GM19452 (cell line): Measurements from ENCODE around the gene SLC25A30.
A peak's percentile ranks its signal among the peaks of the same experiment; 100 is the strongest.

Experiments
- ATAC-seq: cut with Tn5 transposase; IDR thresholded peaks from one replicate; pipeline ENCODE4 v1.9.1; 2021; ENCODE audit not compliant: unreplicated experiment

SLC25A30 gene

DNA sequence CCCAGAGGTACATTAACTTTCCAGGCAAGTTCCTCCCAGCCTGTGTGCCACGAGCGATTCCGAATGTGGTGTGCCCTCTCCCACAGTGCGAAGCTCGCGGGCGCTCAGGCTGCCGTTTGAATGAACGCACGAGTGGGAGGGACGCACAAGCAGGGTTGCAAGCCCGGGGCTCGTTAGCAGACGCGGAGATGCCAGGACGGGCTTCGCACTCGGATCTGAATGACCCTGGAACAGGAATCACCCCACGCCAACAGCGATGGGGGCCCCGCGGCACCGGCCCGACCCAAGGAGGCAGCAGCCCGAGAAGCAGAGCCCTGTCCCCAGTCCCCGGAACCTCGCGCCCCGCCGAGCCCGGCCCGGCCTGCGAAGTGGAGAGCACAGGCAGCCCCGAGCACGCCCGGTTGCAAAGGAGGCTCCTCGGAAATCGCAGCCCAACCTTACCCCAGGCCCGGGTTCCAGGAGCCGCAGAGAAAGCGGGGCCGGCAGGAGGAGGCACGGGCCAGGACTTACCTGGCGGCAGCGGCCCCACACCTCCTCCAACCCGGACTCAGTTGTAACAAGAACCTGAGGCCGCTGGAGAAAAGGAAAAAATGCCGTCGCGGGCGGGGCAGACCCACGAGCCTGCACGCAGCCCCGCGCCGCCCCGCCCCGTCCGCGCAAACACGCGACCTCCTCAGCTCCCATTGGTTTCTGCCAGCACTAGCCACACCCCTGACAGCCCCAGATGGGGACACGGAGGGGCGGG lies at the start of gene SLC25A30:
TSS of gene SLC25A30 (minus strand) at position 584 of the 745 bp plus-strand sequence. CDS start 6,948 bp downstream, outside the sequence.
- ATAC-seq: peak; percentile 86

GRCh38 chr13:45466359-45466758 lies 48.2 kb upstream of the SLC25A30 start:
- ATAC-seq: no peak

GRCh38 chr13:45464687-45465453 lies 46.7 kb upstream of the SLC25A30 start, which contains the start of gene COG3:
Gene COG3, plus strand, starts transcription at chr13:45464939. Its CDS starts 98 bp downstream, at chr13:45465037.
- ATAC-seq: peak; percentile 93

GRCh38 chr13:45464141-45464686 lies 46.0 kb upstream of the SLC25A30 start:
- ATAC-seq: no peak

DNA sequence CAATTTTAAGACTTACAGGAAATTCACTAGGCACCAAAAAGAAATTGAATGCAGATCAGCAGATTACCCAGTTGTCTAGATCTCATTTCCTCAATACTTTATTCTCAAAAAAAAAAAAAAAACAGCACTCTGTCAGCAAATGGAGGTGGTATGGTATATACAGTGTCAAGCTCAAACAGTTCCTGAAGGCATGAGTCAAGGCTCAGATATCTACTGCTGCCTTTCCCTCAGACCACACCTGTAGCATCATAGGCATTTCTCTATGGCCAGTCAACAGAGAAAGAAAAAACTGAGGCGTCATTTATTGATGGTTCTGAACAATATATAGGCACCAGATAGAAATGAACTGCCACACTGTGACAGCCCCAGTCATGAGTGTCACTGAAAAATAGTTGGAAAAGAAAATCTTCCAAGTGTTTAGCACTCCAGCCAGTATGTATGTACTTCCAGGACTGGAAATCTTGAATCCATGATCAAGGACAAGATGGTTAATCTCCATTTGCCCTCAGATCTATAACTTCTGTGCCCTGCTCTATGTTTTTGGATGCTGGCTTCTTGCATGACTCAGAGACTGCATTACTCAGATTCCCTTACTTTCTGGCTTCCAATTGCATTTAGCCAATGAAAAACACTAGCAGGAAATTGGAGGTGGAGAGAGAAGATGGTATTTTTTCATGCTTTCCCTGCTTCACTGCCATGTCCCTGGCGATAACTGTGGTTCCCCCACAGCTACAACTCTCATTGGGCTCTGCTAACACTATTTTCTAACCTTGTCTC lies 38.2 kb upstream of the SLC25A30 start:
- ATAC-seq: no peak

- ATAC-seq: no peak
Measured at GRCh38 chr13:45454204-45454603, 36.0 kb upstream of the SLC25A30 start.

- no peak for ATAC-seq
Measured at GRCh38 chr13:45451282-45451681, 33.1 kb upstream of the SLC25A30 start.

DNA sequence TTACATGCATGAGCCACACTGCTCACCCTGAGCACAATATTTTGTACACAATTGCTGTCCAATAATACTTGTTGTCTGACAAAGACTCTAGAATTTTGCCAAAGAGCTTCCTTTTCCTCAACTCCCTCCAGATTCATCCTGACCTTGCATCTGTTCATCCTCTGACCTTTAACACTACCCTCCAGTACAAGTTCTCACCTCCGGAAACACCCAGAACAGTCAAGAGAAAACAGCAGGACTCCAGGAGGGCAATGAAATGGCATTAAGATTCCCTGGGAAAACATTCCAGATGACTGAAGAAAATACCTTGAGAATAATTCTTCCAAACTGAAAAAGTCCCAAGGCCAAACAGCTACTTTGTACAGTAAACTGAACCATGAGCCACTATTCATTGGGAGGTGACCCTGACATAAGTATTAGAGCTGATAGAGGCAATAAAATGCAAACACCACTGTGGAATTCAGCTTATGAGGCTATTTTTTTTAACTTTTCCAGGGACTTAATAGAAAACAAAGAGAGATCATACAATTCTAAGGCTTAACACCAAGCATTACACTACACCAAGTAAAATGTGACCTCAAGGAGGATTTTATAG lies 30.9 kb upstream of the SLC25A30 start:
- no peak for ATAC-seq

- ATAC-seq: no peak
Measured at GRCh38 chr13:45447050-45447661, 29.0 kb upstream of the SLC25A30 start.

DNA sequence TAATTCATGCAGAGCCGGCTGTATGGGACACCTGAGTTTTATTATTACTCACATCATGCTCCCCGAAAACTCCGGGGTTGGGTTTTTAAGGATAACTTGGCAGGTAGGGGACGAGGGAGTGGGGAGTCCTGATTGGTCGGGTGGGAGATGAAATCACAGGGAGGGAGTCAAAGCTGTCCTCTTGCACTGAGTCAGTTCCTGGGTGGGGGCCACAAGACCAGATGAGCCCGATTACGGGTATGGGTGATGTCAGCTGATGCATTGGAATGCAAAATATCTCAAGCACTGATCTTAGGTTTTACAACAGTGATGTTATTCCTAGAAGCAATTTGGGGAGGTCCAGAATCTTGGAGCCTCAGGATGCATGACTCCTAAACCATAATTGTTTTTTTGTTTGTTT lies 28.0 kb upstream of the SLC25A30 start:
- ATAC-seq: no peak

- ATAC-seq: no peak
Measured at GRCh38 chr13:45445053-45445452, 26.9 kb upstream of the SLC25A30 start.

DNA sequence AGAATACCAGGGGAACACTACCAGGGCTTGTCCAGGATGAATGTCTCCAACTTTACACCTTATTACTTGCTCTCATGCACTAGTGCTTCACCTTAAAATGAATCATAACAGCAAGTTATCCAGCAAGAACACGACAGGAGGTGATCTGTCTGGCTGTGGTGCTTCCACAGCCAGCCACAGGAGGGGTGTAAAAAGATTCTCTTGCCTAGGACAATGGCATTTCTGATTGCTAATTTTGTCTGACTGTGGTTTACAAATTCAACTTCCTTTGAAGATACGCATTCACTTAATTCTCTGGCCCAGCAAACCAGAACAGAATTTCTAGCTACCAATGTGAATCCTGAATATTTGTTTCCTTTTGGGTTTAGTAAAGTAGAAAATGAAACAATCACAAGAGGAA lies 23.5 kb upstream of the SLC25A30 start:
- ATAC-seq: peak; percentile 53

DNA sequence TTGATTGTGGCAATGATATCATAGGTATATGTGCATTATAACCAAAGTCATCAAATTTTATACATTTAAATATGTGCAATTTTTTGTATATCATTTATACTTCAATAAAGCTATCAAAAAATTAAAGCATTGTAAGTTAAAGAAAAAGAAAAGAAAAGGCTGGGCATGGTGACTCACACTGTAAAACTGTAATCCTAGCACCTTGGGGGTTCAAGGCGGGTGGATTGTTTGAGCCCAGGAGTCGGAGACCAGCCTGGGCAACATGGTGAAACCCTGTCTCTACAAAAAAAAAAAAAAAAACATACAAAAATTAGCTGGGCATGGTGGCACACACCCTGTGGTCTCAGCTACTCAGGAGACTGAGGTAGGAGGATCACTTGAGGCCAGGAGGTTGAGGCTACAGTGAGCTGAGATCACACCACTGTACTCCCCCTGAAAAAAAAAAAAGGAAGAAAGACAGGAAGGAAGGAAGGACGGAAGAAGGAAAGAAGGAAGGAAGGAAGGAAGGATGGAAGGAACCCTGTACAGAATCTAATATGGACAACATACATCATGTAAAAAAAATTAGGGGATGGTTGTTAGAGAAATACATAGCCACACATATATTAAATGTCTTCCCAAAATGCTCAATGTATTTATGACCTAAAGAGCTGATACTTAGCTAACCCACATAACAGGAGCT lies 21.7 kb upstream of the SLC25A30 start:
- no peak for ATAC-seq

DNA sequence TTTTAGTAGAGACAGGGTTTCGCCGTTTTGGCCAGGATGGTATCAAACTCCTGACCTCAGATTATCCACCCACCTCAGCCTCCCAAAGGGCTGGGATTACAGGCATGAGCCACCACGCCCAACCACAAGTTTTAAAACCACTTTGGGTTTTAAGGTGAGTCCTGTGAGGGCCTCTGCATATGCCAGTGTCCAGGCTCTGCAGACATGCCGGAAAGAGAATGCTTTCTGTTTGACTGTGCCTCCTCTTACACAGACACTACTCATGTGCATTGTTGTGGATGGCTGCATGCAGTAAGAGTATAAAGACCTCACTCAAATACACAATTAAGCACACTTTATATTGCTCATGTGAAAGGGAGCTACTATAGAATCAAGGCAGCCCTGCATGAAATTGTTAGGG lies 20.8 kb upstream of the SLC25A30 start:
- ATAC-seq: no peak

DNA sequence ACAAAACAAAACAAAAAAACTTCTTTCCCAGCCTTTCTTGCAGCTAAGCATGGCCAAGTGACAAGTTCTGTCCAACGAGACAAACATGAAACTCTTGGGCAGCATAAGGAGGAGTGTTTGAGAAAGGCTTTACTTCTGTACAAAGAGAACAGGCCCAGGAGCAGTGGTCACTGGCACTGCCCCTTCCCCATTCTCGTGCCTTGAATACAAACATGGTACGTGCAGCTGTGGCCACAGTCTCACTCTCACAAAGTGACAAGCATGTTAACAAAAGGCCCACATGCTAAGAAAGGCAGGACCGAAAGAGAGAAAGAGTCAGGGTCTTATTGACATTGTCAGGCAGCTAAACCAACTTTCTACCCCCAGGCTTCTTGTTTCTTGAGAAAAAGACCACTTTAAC lies 19.8 kb upstream of the SLC25A30 start:
- ATAC-seq: no peak

- ATAC-seq: no peak
Measured at GRCh38 chr13:45436953-45437352, 18.8 kb upstream of the SLC25A30 start.

- no peak for ATAC-seq
Measured at GRCh38 chr13:45436332-45436731, 18.2 kb upstream of the SLC25A30 start.

DNA sequence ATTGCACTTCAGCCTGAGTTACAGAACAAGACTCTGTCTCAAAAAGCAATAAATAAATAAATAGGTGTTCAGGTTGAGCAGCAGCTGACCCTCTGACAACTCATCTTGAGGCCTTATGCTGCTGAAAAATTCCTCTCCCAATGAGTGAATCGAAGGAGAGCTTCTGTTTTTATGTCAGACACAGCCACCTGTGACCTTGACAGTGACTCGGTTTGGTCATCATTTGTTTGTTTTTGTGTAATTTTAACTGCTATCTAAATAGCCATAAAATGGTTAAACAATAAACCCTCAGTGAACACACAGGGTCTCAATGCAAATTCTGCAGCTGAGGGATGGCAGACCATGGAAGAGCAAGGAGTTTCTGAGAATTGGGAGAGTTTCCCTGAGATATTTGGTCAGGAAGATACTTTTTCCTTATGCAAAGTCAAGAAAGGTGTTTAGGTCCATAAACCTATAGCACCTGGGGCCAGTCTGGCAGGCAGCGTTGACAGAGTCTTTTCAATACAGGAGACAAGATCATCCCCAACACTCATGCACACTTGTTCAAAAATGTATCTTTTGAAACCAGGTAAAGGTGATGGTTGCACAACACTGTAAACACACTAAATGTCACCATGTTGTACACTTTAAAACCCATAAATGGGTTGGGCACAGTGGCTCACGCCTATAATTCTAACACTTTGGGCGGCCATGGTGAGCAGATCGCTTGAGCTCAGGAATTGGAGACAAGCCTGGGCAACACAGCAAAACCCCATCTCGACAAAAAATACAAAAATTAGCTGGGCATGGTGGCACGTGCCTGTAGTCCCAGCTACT lies 16.6 kb upstream of the SLC25A30 start:
- ATAC-seq: no peak

GRCh38 chr13:45433381-45433790 lies 15.2 kb upstream of the SLC25A30 start:
- ATAC-seq: no peak
